HG02943 (cell line): ENCODE results near the gene KRT32.

Source experiments
- ATAC-seq: cut with Tn5 transposase; IDR thresholded peaks from one replicate; pipeline ENCODE4 v1.9.1; 2021; ENCODE audit warnings: mild to moderate bottlenecking, low read depth, moderate library complexity; ENCODE audit not compliant: unreplicated experiment

KRT32 gene

DNA sequence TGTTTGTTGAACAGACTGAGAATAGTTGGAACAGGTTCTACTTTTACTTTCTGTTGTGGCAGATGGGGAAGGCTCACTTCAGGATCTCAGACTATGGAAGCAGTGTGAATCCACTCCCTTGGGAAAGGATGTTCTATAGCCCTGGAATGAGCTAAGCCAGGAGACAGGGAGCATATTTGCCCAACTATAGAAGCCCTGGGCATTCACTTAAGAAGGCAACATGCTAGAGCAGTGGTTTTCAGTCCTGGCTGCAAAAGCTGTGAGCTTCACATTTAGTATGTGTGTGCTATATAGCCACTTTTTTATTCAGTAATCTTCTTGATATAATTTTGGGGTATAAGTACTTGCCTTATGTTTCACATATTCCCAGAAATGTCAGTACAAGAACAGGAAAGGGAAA lies 1.2 kb upstream of the KRT32 start:
- ATAC-seq = no peak

DNA sequence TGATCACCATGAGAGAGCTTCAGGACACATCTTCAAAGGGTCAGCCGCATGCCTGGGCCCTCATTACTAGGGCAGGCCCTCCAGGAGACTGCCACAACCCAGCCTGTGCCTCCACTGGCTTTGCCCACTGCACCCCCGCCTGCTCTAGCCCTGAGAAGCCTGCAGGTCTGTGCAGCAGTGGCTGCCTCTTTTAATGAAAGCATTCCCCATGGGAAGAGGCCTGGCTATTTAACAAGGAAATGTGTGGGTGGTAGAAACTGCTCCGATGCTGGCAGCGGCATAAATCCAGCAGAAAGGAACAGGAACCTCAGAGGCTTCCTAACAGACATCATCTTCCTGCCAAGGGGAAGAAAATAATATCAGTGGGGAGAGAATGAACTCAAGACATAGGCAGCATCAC lies 375 bp upstream of the KRT32 start:
- ATAC-seq = no peak

DNA sequence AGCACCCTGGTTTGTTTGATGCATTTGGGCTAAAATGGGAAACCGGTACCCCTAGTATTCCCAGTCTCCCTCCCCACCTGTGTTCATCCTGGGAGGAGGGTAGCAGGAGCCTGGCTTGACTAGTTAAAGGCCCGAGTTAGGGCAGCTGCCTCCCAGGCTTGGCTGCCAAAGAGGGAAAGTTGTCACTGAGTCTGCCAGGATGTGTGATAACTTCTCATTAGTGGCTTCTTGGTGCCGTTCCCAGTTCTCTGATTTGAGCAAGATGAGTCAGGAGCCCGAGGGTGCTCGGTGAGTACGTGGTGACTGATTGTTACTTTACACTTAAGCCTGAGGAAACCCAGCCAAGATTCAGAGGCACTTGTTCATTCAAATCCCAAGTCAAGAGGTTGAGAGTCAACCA lies 2.5 kb downstream of the KRT32 start:
- ATAC-seq = no peak

DNA sequence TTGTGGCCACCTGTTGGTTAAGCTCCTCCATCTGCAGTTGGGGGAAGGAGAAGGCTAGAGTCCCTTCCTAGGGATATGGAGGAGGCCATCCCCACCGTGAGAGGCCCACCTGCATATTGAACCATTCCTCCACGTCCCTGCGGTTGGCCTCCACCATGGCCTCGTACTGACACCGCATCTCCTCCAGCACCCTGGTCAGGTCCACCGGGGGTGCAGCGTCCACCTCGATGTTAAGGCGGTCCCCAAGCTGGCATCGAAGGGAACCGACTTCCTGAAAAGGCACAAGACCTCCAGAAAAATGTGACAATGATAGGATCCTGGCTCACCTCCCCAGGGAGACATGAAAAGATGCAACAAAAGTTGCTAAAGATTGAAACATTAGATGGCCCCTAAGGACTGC lies 3.0 kb downstream of the KRT32 start:
- no peak for ATAC-seq

DNA sequence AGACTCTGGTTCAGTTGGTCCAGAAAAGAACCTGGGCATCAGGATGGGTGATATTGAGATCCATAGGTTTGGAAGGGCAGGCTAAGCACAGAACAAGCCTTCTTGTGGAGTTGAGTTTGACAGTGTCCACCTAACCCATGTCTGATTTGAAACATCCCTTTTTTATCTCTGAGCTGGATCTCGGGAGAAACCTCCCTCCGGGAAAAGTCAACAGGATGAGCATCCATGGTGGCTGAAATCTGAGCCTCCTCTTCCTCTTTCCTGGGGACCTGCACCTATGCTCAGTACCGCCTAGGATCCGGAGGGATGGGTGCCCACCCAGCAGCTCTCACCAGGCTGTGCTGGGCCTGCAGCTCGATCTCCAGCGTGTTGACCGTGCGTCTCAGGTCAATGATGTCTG lies 3.4 kb downstream of the KRT32 start:
- no peak for ATAC-seq

DNA sequence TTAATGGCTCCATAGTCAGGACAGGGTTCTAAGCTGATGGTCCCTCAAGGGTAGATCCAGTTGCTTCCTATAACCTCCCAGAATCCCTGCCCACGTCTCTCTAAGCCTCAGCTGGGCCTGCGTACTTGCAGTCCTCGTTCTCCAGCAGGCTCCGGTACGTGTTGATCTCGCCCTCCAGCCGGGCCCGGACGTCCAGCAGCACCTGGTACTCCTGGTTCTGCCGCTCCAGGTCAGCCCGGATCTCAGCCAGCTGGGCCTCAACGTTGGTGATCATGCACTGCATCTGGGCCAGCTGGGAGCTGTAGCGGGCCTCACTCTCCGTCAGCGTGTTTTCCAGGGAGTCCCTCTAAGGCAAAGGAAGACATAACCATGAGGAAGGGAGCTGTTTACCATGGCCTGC lies 4.5 kb downstream of the KRT32 start:
- no peak for ATAC-seq

DNA sequence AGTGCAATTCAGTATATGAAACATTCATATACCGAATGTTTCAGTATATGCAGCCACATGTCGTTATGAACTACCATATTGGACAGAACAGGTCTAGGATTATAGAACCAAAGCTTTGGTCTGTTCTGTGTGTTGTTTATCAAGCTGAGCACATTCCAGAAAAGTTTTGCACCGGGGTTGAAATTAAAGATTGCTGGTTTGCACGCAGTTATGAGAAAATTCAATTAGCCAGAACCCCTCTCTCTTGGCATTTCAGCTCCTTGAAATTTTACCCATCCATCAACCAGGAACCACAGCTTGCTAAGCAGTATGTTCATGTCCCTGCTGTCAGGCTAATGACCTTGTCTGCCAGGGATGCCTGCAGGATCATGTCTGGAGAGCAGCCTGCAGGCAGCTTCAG lies 9.5 kb downstream of the KRT32 start:
- ATAC-seq = no peak

DNA sequence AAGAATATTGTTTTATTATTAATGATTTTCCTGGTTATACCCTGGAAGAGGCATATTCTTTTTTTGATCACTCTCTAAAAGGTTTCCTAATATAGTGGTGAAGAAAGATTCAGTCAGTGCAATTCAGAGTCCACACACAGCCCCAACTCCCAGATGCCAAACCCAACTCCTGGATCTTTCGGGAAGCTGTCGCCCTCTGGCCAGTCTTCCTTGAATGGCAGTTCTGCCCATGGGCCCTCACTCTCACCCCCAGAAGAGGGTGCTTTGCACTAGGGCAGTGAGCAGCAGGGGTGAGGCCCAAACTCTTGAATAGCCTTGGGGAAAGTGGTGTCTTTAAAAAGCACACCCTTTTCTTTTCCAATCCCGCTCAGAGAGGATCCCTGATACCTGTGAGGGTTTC lies 11.0 kb downstream of the KRT32 start:
- no peak for ATAC-seq

DNA sequence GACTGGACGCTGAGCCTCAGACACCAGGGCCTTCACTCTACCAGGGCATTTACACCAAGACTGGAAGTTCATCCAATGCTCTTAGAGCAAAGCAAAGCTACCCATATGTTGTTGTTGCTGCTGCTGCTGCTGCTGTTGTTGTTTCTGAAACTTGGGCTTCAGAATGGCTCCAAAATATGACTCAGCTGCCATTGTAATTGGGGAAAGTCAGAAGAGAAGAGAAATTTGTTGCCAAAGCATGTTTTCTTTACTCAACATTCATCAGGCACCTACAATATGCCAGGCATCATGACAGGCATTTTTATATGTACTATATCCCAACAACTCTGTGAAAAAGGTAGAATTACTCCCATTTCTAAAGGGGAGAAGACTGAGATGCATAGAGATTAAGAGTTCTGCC lies 11.9 kb downstream of the KRT32 start:
- no peak for ATAC-seq

DNA sequence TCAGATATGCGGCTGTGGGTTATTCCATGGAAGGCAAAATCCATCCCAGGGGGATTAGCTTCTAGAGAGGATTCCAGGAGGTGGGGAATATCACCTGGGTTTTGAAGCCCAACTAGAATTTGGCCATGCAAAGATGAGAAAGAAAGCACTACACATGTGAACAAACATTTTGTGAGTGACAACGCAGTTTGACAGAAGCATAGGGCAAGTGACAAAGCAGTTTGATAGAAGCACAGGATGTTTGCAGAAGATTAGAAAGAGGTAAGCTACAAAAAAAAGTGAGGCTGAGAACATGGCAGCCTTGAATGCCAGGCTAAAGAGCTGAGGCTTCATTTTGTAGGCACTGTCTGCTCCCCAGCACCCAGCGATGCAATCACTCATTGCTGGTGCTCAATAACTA lies 14.1 kb downstream of the KRT32 start:
- no peak for ATAC-seq

DNA sequence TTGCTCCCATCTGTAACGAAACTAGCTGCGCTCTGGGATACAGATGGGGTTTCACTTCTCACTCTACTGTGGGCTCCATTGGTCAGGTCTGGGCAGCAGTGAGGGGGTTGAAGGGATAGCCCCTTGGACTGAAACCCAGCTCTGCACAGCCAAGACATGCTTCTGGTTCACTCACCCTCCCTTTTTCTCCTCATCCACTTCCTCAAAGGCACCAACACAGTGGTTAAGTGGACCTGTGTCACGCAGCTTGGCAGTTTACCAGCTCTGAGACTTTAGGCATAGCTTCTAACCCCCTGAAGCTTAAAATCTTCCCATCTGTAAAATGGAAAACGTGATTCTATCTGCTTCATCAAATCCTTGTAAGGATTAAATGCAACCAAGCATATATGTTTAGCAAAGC lies 14.9 kb downstream of the KRT32 start:
- no peak for ATAC-seq

DNA sequence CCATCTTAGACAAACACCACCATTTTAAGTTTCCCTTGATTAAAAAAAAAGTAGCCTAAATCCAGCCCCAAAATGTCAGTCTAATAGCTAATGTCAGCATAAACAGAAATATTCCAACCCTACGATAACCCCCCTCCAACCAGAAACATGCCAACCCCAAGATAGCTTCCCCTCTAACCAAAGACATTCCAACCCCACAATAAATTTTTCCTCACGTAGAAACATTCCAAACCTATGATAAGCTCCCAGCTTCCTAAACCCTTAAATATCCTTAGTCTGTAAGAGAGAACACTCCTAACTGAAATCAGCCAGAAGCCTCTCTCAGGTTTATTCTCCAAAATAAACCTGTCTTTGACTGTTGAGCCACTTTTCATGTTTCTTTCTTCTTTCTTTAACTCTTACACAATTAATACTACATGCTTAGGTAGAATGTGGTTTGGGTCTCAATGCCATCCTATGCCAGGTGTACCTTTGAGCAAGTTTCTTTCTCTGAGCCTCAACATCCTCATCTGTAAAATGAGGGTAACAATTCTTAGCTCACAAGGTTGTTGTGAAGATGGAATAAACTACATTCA lies 15.9 kb downstream of the KRT32 start:
- ATAC-seq = no peak

DNA sequence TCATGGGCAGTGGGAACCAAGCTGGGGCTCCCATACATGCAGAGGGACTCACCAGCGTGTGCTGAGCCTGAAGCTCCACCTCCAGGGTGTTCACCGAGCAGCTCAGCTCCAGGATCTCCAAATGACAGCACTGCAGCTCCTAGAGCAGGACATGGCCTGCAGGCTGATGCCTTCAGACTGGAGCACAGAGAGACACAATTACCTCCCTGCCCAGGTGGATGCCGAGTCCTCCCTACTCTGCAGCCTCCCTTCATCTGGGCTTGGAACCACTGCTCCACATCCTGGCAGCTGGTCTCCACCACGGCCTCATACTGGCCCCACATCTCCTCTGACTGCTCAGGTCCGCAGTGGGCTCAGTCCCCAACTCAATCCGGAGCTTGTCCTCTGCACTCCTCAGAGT lies 18.2 kb downstream of the KRT32 start:
- no peak for ATAC-seq

DNA sequence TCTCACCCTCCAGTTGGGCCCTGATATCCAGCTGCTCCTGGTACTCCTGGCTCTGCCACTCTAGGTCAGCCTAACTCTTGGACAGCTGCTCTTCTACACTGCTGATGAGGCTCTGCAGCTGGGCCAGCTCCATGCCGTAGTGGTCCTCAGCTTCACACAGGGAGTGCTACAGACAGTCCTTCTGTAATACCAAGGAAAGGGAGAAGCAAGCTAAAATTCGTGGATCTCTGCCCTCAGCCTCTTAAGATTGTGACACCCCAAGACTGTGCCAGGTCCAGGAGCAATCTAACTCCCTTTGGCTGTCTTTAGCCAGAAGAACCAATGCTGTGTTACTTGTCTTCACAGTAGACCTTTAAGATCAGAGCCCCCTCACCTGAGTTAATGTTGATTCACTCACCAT lies 18.7 kb downstream of the KRT32 start:
- ATAC-seq = no peak

DNA sequence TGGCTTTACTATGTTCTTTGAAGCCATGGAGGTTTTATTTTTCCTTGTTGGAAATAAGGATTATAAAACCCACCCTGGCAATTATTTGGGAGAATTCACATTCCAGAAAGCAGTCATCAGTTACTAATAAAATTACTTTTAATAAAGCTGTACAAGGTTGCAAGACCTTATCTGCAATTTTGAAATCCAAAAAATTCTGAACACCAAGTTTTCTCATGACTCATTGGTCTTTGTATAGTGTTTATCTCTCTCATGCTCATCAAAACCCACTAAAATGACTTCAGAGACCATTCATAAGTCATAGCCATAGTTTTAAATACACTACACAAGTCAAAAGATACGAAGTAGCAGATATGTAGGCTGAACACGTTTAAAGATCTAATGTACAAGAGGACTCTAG lies 20.4 kb downstream of the KRT32 start:
- ATAC-seq = no peak

DNA sequence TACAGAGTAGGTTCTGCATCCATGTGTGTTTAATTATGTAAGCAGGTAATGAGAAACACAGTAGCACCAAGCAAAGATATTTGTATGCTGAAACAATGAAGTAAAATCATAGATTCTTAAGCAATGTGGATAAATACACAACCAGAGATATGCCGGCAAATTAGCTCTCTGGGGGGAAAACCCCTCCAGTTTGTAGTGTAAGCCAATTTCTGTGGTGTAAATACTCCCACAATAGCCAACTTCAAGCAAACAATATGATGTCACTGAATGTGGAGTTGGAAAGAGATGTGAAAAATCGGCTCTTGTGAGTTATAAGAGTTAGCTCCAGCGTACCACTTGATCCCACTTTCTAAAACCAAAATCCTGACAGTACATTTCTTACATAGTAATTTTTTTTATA lies 22.5 kb downstream of the KRT32 start:
- ATAC-seq = no peak

DNA sequence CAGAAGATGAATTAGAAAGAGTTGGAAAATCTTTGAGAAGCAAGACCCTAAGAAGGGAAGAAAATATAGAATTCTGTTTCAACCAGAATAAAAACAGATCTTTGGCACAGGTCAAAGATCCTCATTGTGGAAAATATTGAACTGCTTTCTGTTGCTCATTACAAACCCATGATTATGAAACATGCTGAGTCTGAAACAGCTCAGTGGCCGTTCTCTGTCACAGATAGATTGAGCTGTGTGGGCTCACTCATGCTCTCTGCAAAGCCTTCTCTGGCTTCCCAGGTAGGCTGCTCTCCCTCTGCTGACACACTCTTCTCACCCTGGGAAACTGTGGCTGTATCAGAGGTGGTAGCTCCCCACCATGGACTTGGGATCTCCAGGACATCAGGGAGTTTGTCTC lies 23.0 kb downstream of the KRT32 start:
- ATAC-seq = no peak

DNA sequence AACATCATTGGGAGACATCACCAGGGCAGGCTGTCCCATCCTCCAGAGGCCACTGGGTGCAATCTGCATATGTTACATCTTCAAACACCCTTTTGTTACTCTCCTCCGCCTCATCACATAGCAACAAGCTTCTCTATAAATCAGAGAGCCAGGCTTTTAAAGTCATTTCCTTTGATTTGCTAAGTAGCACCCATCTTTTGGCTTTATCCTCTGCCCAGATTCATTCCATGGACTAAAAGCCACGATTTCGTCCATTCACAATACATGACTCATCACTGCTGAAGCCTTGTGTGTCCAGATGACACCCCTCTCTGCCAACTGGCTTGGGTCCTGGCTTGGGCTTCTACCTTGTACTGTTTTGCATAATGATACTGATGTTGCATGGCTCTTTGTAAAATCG lies 24.4 kb downstream of the KRT32 start:
- ATAC-seq = no peak

DNA sequence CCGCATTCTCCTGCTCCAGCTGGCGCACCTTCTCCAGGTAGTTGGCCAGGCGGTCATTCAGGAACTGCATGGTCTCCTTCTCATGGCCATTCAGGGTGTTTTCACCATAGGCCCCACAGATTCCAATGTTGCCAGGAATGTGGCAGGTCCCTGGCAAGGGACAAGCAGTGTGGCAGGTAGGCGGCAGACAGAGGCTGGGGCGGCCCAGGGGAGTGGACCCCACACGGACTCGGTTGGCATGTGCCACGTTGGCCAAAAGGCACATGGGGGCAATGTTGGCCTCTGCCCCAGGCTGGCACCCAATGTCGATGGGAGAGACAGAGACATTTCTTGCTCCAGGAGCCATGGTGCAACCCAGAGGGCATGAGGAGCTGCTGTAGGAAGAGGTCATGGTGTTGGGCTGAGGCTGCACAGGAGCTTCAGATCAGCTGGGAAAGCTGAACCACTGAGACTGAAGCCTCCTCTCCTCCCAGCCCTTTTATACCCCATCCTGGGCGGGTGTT lies 26.6 kb downstream of the KRT32 start, which contains the start of gene KRT38:
KRT38 (minus strand) TSS at position 453 of the 503 bp plus-strand sequence; CDS start at position 391, 62 bp downstream.
- no peak for ATAC-seq

DNA sequence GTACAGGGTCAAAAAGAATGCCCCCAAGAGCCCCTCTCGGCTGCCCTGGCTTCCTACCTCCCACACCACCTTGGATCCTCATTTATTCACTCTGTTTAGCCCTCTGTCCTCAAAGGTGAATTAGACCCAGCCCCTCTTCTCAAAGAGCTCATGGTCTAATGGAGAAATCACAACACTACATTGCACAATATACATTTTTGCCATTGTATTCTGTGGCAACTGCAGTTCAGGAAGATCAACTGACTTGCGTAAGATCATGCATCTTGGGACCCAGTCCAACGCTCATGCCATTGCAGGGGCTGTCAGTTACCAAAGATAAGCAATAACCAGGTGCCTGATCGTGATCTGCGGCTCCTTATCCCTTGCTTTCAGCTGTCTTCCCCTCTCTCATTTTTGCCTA lies 27.8 kb downstream of the KRT32 start:
- no peak for ATAC-seq

DNA sequence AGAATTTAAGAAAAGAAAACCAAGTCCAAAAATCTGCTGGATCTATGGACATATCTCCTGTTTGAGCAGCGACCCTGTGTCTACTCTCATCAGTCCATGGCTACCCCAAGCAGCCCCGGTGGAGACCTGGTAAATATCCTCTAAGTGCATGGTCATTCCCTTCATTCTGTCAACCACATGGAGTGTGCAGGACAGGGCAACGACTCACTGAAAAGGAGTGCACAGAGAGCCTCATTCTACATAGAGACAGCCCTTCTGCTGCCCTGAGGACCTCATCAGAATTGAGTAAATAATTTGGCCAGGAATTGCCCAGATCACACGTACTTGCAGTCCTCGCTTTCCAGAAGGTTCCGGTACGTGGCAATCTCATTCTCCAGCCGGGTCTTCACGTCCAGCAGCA lies 29.4 kb downstream of the KRT32 start:
- no peak for ATAC-seq

DNA sequence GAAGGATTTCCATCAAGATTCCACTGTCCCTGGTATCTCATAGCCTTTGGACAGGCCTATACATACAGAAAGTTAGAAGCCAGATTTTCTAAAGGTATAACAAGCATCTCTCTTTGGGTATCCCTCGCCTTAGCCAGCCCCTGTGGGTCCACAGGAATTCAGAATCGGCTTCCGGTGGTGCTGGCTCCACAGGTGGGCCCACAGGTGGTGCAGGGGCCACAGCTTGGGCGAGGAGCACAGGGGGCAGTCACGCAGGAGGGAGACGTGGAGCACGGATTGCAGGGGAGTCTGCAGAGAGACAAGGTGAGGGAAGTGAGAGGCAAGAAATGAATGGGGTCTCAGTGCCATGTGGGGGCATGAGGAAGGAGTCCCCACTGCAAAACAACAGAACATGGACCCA lies 29.9 kb downstream of the KRT32 start:
- no peak for ATAC-seq

DNA sequence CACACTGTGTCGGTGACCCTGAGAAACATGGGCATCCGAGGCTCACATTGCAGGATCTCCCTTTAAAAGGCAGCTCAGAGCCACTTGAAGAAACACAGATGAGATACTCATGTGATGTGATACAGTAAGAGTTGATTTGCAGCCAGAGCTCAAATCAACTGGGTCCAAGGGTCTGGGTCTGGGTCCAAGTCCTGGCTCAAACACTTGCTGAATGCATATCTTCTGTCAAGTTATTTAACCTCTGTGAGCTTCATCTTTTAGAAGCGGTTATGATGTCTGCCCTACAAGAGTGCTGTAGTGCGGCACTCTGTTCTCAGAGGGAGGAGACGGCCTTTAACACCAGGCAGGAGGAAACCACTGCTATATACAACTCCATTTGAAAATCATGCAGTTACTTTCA lies 32.8 kb downstream of the KRT32 start:
- ATAC-seq = no peak
